Endothelial cell of umbilical vein (primary cell): ENCODE data around the gene FIGNL2. TPM values are rescaled to one million over a fixed set of nuclear protein-coding genes. Genes with fewer than 3 reads are reported as not detected.

Source experiments
- BruUV-seq: library from RNA; stranded (reverse); fragments of 400-500 nt; replicated peaks from 2 replicates; lab custom pipeline; 2021; lab: Mats Ljungman, UMichigan
- CTCF ChIA-PET: fragments of 300-600, 350-600 bp; sonication (Branson Sonifier 250); formaldehyde crosslinking; loops from one replicate; lab custom pipeline; 2021; ENCODE audit warnings: antibody characterized with exemption, inconsistent platforms; lab: Charles Lee
- POLR2A ChIA-PET: fragments of 300-600, 350-600 bp; sonication (Branson Sonifier 250); formaldehyde crosslinking; loops from one replicate; lab custom pipeline; 2021; ENCODE audit warnings: antibody characterized with exemption, inconsistent platforms; lab: Charles Lee
- DNase-seq: peaks from one replicate; pipeline ENCODE4 v3.0.0-alpha.2; 2011; ENCODE audit warnings: low read depth, low spot score
- FAIRE-seq: peaks from 2 replicates; lab custom pipeline; 2011; peaks lifted over from hg19 to GRCh38; lab: Jason Lieb, UNC
- H2AFZ ChIP-seq: 2 replicates; pipeline ENCODE4 v1.6.0; 2012; ENCODE audit warnings: low read depth, low read length, control low read depth, inconsistent platforms
- H3K27ac ChIP-seq: 2 replicates; pipeline ENCODE4 v1.5.1; 2011; ENCODE audit warnings: low read depth, mild to moderate bottlenecking, control low read depth, low read length, moderate library complexity; ENCODE audit not compliant: insufficient read depth
- H3K27me3 ChIP-seq, 2 experiments: 2 replicates each; pipeline versions ENCODE4 v1.6.0 to v1.6.1; 2011; ENCODE audit warnings: low read length in 2 of 2, mixed read lengths in 1 of 2; ENCODE audit not compliant: control insufficient read depth in 2 of 2, insufficient read depth in 2 of 2
- H3K36me3 ChIP-seq, 2 experiments: 2 replicates in 1 of 2; 3 replicates in 1 of 2; pipeline ENCODE4 v1.5.1; 2011; ENCODE audit warnings: low read length in 2 of 2, mild to moderate bottlenecking in 1 of 2, moderate library complexity in 1 of 2; ENCODE audit not compliant: control insufficient read depth in 2 of 2, insufficient read depth in 2 of 2; ENCODE audit errors: extremely low read depth in 1 of 2
- H3K4me1 ChIP-seq: 3 replicates; pipeline ENCODE4 v1.5.1; 2011; ENCODE audit warnings: mild to moderate bottlenecking, low read length; ENCODE audit not compliant: control insufficient read depth, insufficient read depth; ENCODE audit errors: extremely low read depth
- H3K4me2 ChIP-seq: 2 replicates; pipeline ENCODE4 v1.6.1; 2011; ENCODE audit warnings: low read length, control low read depth, mixed read lengths; ENCODE audit not compliant: insufficient read depth
- H3K4me3 ChIP-seq, 3 experiments: fragments of 200-600 bp in 1 of 3; sonication (generic), shearing (Covaris generic) in 1 of 3; replicated peaks in 1 of 3; 2 replicates each; pipeline ENCODE4 v1.5.1; 2011 to 2016; ENCODE audit warnings: control low read depth in 3 of 3, low read length in 3 of 3, mild to moderate bottlenecking in 2 of 3, inconsistent platforms in 1 of 3, low read depth in 1 of 3, moderate library complexity in 1 of 3; ENCODE audit not compliant: insufficient read depth in 1 of 3
- H3K79me2 ChIP-seq: 2 replicates; pipeline ENCODE4 v1.6.0; 2012; ENCODE audit warnings: low read length, inconsistent platforms; ENCODE audit not compliant: control insufficient read depth, insufficient read depth
- H3K9ac ChIP-seq: replicated peaks from 2 replicates; pipeline ENCODE3; 2011; ENCODE audit warnings: low read length, control low read depth; ENCODE audit not compliant: insufficient read depth; ENCODE audit errors: extremely low read depth
- H3K9me1 ChIP-seq: replicated peaks from 3 replicates; pipeline ENCODE4 v1.6.0; 2011; ENCODE audit warnings: mild to moderate bottlenecking, low read length; ENCODE audit not compliant: control insufficient read depth, insufficient read depth; ENCODE audit errors: extremely low read depth
- H3K9me3 ChIP-seq: replicated peaks from 2 replicates; pipeline ENCODE4 v1.5.1; 2012; ENCODE audit warnings: low read length, inconsistent platforms; ENCODE audit not compliant: control insufficient read depth, insufficient read depth
- H4K20me1 ChIP-seq: replicated peaks from 2 replicates; pipeline ENCODE3; 2011; ENCODE audit warnings: mild to moderate bottlenecking, low read length; ENCODE audit not compliant: control insufficient read depth, insufficient read depth; ENCODE audit errors: extremely low read depth
- EZH2 ChIP-seq: IDR thresholded peaks from 2 replicates; pipeline ENCODE4 v1.6.1; 2012; ENCODE audit warnings: borderline replicate concordance, low read depth, mild to moderate bottlenecking, moderate library complexity, low read length, inconsistent platforms; ENCODE audit not compliant: severe bottlenecking
- FOS ChIP-seq: IDR thresholded peaks from 2 replicates; pipeline ENCODE4 v1.6.1; 2011; ENCODE audit warnings: mild to moderate bottlenecking, low read length, moderate library complexity, borderline replicate concordance; ENCODE audit not compliant: insufficient read depth
- GATA2 ChIP-seq: IDR thresholded peaks from 2 replicates; pipeline ENCODE4 v1.7.0; 2011; ENCODE audit warnings: low read depth, mild to moderate bottlenecking, moderate library complexity, mixed read lengths, low read length; ENCODE audit not compliant: insufficient read length, insufficient read depth
- JUN ChIP-seq: IDR thresholded peaks from 2 replicates; pipeline ENCODE4 v1.6.1; 2011; ENCODE audit warnings: borderline replicate concordance, low read depth; ENCODE audit not compliant: insufficient read length, insufficient read depth
- MYC ChIP-seq: IDR thresholded peaks from one replicate; pipeline ENCODE4 v1.6.1; 2011; ENCODE audit warnings: mild to moderate bottlenecking, low read depth, low read length
- POLR2A ChIP-seq: IDR thresholded peaks from 2 replicates; pipeline ENCODE4 v1.6.1; 2012; ENCODE audit warnings: low read depth, mild to moderate bottlenecking, control low read depth, low read length
- POLR2AphosphoS5 ChIP-seq: IDR thresholded peaks from 2 replicates; pipeline ENCODE4 v1.6.1; 2012; ENCODE audit warnings: low read depth, mild to moderate bottlenecking, control low read depth, low read length, moderate library complexity; ENCODE audit not compliant: insufficient read depth
- dilution Hi-C: fragments of 300-500 bp; cut with MboI; formaldehyde crosslinking; loops from one replicate; pipeline ENCODE4 v1.15.0; 2019; ENCODE audit warnings: low sequenced_read_pairs; ENCODE audit not compliant: extremely low pct_ligation_motif_present
- intact Hi-C: fragments of 100-400 bp; cut with micrococcal nuclease; formaldehyde crosslinking; loops from one replicate; pipeline ENCODE4 v1.10.0; 2022
- polyA plus RNA-seq, 4 experiments: library from polyadenylated mRNA; depleted of rRNA in 3 of 4; stranded (reverse) in 3 of 4; unstranded in 1 of 4; fragments of >200 nt; gene quantifications; 2 replicates each; pipeline versions ENCODE4 v1.2.1 to v1.2.3, GENCODE V29; 2011 to 2012; ENCODE audit warnings: missing spikeins in 1 of 4
- total RNA-seq: library from RNA; stranded (reverse); gene quantifications from 2 replicates; pipeline ENCODE4 v1.2.3, GENCODE V29; 2021
- TF ChIP-seq, protein P1 (sequence below), 2 donors: IDR thresholded peaks; 1 replicate in 1 of 2; 2 replicates in 1 of 2; pipeline ENCODE4 v1.5.1; 2011; ENCODE audit warnings: low read length in 2 of 2, mild to moderate bottlenecking in 2 of 2, moderate library complexity in 2 of 2, control low read depth in 1 of 2, inconsistent platforms in 1 of 2, low read depth in 1 of 2; ENCODE audit not compliant: insufficient read depth in 1 of 2; ENCODE audit errors: extremely low read depth in 1 of 2
- TF ChIP-seq, protein P2 (sequence below): IDR thresholded peaks from 2 replicates; pipeline ENCODE4 v1.6.1; 2011; ENCODE audit not compliant: insufficient read depth, insufficient read length

Gene FIGNL2
- total and polyA plus RNA-seq, 2 donors (not counting 3 experiments of a cell fraction or from before 2014, with no cell fraction given): 1.4 to 2.4 TPM

- no TSS peak for BruUV-seq
- Histone ChIP-seq H3K9me3 (no peaks in the 10 kb centered on the region), H3K79me2 (no peaks in the 10 kb centered on the region), H3K36me3 (peaks cover 2 to 12% of the 10 kb centered on the region in 2 experiments), H3K9ac (no peak overlapping the region), H3K4me3 (no peak overlapping the region), H3K4me2 (no peak overlapping the region), H3K9me1 (no peaks in the 10 kb centered on the region), H3K4me1 (no peaks in the 10 kb centered on the region), H2AFZ (no peak overlapping the region), H3K27ac (no peak overlapping the region), H3K27me3 (no peaks in the 10 kb centered on the region), H4K20me1 (no peaks in the 10 kb centered on the region)
- DNase-seq (no peak), FAIRE-seq (no peak)
- POLR2A ChIA-PET: no interaction called here
- dilution Hi-C loops: no loop called here
- CTCF ChIA-PET: no interaction called here
- intact Hi-C loops: no loop called here
- TF ChIP-seq, protein P1, sequence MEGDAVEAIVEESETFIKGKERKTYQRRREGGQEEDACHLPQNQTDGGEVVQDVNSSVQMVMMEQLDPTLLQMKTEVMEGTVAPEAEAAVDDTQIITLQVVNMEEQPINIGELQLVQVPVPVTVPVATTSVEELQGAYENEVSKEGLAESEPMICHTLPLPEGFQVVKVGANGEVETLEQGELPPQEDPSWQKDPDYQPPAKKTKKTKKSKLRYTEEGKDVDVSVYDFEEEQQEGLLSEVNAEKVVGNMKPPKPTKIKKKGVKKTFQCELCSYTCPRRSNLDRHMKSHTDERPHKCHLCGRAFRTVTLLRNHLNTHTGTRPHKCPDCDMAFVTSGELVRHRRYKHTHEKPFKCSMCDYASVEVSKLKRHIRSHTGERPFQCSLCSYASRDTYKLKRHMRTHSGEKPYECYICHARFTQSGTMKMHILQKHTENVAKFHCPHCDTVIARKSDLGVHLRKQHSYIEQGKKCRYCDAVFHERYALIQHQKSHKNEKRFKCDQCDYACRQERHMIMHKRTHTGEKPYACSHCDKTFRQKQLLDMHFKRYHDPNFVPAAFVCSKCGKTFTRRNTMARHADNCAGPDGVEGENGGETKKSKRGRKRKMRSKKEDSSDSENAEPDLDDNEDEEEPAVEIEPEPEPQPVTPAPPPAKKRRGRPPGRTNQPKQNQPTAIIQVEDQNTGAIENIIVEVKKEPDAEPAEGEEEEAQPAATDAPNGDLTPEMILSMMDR (IDR thresholded peaks at IDR 0.05; ENCODE audit: extremely low read depth in 1 of 2, insufficient read depth in 1 of 2, low read depth in 1 of 2, low read length in 2 of 2): no peak
- no peak for TF ChIP-seq JUN
- no peak for TF ChIP-seq EZH2
- TF ChIP-seq, protein P2, sequence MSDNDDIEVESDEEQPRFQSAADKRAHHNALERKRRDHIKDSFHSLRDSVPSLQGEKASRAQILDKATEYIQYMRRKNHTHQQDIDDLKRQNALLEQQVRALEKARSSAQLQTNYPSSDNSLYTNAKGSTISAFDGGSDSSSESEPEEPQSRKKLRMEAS: no peak
- TF ChIP-seq POLR2A: no peak
- no peak for TF ChIP-seq FOS
- TF ChIP-seq GATA2: no peak
- no peak for TF ChIP-seq POLR2AphosphoS5
- TF ChIP-seq MYC: no peak
Observed at GRCh38 chr12:51774933-51775332, 73.6 kb downstream of the FIGNL2 start.
